GM21360 (cell line): ENCODE results near the gene MED8.

Source experiments
- ATAC-seq: cut with Tn5 transposase; IDR thresholded peaks from one replicate; pipeline ENCODE4 v1.9.1; 2021; ENCODE audit warnings: mild to moderate bottlenecking, moderate library complexity; ENCODE audit not compliant: unreplicated experiment

MED8 gene

GRCh38 chr1:43339584-43340232 lies 49.9 kb downstream of the MED8 start:
- no peak for ATAC-seq

DNA sequence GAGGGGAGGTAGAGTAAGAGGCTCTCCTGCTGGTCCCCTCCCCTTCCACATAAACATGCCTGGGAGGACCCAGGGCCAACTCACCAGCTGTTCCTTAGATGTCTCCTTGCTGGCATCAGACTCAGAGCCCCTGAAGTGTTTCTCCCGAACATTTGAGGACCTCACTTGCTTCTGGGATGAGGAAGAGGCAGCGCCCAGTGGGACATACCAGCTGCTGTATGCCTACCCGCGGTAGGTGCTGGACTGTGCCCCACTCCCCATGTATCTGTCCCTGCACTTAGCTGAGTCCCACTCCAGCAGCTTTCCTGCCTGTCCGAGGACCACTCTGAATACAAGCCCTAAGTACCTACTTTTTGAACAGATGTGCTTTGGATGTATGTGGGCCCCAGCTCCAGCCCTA lies 51.6 kb downstream of the MED8 start:
- ATAC-seq = no peak

- ATAC-seq = no peak
Measured at GRCh38 chr1:43337588-43337987, 52.0 kb downstream of the MED8 start, which contains the start of gene MPL. Gene MPL, plus strand, starts transcription at chr1:43337818. Its CDS starts 31 bp downstream, at chr1:43337849.

DNA sequence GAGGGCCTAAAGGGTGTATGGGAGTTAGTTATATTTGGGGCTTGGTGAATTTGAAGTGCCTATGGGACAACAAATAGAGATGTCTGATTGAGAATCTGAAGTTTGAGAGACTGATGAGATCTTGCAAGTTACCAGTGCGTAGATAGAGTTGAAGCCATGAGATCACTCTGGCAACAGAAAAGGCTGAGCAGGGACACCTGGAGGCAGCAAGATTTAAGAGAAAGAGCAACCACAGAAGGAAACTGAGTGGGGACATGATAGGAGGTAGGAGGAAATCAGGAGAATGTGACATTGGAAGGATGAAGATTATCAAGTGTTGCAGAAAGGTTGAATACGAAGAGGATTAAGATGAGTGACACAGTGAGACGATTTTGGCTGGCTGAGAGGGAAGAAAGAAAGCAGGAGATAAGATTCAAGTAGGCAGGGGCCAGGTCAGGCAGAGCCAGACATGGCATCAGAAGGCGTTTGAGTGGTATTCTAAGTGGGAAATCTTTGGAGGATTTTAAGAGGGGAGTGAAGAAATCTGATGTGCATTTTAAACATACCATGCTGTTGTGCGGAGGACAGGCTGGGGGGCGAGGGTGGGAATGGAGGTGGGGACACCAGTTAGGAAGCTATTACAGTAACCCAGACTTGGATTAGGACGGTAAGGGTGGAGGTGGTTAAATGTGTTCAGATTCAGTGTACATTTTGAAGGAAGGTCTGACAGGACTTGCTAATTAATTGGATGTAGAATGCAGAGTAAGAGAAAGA lies 55.0 kb downstream of the MED8 start:
- ATAC-seq = no peak
